Activated CD4-positive, alpha-beta T cell treated with anti-CD3 and anti-CD28 coated beads, Interleukin-2, amount 50 U/mL, for 48 hours (primary cell): ENCODE data around the gene LCLAT1.

Experiments
- DNase-seq, 2 experiments: peaks; one replicate each; pipeline ENCODE4 v3.0.0-alpha.2; 2020

LCLAT1 gene

DNA sequence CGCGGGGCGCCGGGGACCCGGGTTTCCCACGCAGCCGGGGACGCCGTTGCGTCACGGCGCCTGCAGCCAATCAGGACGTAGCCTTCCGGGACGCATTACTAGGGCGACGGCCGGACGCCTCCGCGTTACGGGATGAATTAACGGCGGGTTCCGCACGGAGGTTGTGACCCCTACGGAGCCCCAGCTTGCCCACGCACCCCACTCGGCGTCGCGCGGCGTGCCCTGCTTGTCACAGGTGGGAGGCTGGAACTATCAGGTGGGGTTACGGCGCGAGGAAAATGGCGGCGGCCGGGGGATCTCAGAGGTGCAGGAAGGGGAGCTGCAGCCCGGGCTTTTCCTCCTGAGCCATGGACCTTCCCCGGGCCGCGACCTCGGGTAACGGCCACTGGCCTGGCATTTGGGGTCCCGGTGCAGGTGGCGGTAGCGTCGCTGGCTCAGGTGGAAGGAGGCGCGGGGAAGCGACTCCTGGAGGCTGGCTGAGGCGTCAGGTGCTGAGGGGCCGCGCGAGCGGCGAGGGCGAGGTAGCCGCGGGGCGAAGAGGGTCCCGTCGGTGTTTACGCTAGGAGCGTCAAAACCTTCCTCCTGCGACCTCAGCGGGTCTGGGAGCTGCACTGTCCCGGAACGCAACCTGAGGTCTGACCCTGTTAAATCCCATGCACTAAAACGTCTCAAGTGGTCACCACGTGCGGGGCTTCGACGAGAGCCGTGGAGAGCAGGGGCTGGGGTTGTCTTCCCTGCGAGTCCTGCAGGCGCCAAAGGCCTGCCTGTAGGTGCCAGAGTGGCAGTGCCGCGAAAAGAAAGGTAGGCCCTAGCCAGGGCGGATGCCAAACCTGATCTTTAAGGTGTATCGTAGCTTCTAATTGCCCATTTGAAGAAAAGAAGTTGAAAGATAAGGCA is at the start of gene LCLAT1:
TSS of gene LCLAT1 (plus strand) at position 98 of the 897 bp plus-strand sequence. CDS start 78,345 bp downstream, outside the sequence.
- peak; percentile 86 to 88 for DNase-seq

DNA sequence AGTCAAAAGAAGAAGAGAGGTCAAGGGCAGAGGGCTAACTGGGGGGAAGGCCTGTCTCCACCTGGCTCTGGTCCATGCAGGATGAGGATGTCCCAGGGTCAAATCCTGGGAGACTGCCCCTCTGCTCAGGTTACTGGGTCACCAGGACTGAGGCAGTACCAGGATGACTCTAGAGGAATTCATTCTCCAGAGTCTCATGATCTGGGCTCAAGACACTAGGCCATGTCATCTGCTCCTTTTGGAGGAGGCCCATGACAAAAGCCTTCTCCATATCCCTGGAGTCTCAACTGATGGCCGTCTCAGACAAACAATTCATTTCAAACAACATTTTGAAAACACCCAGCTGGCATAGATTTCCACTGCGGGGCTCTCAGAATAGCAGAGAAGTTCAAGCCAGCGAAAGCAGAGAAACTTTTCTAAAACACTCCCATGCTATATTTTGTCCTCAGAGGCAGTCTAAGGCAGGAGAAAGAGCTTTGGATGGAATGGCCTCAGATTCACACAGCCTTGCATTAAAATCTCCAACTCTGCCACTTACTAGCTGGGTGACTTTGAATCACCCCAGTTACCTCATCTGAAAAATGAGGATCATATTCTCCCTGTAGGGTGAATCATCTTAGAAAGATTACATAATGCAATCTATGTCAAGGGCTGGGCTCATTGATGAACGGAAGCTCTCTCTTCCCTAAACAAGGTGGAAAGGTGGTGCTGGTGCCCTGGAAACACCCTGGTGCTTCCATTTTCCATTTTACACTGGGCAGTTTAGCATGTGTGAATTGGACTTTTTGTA is 48.8 kb upstream of the LCLAT1 start:
- DNase-seq, result no peak

DNA sequence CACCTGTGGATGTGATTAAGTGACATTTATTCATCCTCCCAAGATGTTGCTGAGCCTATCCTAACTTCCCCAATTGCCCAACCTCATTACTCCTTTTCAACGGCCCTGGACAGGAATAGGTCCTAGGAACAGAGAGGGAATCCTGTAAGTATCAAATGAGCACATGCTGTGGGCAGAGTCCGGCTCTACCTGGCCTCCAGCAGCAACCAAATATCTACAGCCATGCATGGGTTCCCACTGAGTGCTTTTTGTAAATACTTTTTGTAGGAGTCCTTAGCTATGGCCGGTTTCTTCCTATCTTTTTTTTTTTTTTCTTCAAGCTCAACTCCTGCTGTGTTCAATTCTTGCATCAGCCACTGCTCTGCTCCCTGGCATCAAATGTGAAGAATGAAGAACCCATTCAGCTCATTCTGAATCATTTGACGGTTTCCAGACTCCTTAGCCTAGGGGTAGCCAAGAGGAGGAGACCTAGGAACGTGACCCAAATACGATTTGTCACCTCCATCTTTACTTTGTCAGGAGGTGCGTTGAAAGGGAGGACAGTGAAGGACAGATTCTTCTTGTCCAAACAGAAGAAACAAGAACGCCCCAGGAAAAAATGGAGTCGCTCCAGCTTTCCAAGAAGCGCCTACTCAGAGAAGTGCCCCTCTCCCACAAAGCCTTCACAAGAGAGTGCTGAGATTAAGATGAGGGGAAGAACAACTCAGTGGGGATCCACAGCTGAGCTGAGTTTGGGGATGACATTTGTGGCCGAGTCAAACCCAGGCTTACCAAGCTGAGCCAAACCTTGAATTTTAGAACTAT is 46.7 kb upstream of the LCLAT1 start:
- DNase-seq, result no peak

DNA sequence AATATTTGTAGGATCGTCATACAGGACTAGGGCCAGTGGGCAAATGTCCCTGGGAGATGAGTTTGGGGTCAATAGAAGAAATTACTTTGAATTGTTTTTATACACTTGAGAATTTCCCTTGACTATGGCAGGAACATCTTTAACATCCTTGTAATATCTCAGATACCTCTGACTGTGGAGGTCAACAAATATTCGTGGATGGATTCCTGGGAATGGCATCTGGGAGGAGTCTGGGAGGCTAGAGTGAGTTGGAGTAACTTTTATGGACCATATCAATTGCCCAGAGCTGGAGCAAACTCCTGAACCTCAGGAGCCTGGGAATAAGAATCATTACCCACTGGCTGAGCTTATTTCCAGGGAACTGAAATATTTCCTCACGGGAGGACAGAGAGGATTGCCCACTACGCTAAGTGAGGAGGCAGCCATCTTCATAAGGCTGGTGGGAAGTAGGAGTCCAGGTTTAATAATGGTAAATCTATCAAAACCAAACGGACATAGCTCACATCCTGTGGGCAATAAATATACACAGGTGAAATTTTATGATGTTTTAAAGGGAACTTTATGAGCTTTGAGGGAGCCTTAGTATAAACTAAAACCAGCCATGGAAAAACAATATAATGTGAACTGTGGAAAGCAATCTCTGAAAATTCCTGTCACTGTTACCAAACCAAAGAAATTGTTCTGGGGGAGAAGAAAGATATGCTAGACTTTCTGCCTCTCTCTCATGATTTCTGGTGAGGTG is 44.4 kb upstream of the LCLAT1 start:
- no peak for DNase-seq

DNA sequence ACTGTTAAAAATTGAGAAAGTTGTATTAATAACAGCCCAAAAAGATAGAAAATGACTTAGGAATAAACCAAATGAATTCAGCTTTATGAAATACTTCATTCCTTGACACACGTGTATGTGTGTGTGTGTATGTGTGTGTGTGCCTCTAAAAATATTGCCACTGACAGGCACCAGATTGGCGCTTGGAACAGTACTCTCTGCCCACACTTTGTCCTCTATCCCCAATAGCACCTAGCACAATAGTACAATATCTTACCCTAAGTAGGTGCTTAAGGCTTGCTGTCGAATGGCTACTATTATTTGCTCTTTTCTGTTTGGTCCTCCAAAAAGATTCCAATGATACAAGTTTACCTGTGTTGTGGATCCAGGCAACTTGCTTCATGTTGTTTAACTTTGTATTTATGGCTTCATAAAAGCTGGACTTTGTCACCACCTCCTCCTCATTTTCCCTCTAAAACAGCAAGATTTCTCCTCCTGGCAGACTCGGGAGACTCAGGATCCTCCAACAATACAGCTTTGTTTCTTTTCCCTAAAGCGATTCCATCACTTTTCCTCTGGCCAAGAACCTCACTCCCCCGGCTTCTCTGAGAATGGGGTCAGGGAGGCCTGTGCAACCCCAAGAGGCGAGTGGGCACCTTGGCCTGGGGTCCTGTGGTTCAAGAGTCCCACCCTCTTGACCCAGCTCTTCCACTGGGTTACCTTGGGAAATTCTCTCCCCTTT is 43.3 kb upstream of the LCLAT1 start:
- DNase-seq, result no peak

DNA sequence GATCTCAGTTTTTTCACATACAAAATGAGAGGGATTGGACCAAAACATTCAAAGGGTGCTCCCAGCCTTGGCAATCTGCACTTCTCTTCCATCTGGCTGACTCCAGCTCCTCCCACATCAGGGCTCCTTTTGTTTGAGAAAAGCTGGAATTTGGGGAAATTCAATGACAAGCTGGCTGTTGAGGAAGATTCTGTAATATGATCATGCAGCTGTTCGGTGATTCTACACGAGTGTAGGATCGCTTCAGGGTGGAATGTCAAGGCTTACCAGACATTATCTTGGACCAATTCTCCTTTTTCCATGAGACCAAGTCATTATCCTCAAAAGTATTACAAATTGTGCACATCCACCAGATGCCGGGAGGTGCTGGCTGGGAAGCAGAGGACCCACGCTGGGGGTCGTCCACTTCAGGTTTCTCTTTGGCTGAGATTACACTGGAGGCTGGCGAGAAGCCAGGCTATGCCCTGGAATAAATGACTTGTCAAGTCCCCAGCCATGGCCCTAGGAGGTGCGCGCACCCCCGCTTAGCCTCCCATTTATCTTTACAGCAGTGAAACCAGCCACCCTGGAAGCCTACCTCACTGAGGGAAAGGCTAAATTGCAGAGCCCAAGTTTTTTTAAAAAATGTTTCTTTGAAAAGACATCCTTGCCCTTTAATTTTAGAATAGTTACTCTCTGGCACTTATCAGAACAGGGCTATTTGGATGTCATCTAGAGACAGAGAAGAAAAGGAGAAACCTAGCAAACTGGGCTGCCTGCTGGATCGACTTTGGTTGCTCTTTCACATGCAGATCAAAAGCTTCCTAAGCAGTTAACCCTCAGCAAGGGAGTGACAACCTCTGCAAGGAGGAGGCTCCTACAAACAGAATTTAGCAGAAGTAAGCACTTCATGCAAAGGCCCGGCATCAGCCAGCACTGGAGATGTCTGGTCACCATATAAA is 42.5 kb upstream of the LCLAT1 start:
- no peak for DNase-seq

DNA sequence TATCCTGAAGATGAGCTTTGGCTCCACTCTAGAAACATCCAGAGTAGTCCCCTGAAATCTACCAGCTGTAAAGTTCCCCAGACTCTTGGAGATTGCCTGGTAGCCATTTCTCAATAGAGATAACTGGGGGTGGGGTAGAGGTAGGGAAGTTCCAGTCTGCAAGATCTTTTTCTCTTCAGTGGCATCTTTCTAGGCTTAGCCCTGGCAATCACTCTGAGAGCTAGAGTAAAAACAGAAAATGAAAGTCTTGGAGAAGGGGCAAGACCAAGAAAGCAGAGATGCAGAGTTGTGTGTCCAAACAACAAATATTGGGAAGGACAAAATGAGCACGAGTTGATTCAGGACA is 41.8 kb upstream of the LCLAT1 start:
- DNase-seq, result no peak

DNA sequence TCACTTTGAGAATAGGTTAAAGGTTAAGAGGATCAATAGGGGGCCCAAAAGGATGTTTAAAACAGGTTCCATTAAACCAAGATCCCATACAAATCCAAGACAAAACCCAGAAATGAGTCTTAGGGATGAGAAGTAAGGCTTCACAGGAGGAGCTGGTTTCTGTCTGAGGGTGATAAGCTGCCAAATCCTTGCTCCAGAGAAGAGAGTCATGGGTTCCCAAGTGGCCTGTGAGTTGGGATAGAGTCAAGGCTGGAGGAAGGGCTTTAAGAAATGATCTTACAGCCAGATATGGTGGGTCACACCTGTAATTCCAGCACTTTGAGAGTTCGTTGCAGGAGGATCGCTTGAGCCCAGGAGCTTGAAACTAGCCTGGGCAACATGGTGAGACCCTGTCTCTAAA is 40.2 kb upstream of the LCLAT1 start:
- DNase-seq, result no peak

DNA sequence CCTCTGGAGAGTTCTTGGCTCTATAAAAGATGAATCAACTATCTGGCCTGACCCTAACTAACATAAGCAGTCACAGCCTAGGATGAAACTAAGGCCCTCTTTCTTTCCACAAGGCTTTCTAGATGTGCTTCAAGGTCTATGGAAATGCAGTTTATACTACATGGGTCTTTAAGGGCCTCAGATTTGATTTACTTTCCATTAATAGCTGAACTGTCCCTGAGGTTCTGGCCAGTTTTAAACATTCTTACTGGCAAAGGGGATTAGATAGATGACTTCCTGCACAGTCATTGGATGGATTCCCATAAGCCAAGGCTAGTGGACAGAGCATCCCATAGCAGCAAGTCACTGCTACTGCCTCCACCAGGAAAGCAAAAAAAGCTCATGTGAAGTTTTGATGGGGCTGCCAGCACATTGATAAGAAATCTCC is 38.1 kb upstream of the LCLAT1 start:
- no peak for DNase-seq

DNA sequence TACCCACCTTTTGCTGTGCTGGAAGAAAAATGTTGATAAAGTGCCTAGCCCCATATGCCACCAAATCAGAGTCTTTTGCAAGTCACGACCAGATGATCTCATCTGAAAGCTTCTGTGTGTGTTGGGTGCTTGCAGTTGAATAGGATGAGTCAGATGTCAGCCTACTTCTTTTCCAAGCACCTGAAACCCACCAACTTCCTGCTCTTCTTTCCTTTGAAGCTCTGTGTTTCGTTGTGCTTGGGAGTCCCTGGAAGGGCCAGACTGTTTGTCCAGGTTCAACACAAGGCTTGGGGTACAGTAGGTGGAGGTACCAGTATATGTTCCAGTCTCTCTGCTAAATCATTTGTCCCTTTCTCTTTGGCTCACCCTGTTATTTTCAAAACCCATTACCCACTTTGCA is 36.8 kb upstream of the LCLAT1 start:
- DNase-seq, result peak in 1 of 2 experiments; percentile 24

DNA sequence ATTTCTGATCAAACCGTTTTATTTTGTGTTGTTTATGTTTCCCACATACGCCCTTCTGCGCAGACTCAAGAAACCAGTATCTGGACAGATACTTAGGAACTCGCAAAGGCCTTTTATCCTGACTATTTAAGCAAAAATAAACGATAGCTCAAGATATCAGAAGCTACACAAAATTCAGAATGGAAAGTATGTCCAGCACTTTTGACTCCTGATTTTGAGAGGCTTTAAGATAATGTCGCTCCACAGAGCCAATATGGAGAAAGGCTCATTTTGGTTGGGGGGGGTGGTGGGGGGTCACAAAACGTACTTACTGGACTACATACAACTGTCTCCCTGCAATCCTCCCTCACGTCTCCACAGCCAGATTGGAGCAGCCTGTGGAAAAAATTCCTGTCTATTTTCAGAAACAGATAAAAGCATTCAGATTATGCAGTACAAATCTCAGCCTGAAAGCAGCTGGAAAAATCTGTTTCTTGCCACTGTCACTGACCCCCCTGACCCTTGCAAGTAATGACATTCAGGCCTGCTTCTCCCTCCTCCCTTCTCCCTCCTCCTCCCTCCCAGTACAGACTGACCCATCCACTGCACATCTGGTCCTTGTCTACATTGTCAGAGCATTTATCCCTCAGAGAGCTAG is 34.9 kb upstream of the LCLAT1 start:
- DNase-seq, result no peak

DNA sequence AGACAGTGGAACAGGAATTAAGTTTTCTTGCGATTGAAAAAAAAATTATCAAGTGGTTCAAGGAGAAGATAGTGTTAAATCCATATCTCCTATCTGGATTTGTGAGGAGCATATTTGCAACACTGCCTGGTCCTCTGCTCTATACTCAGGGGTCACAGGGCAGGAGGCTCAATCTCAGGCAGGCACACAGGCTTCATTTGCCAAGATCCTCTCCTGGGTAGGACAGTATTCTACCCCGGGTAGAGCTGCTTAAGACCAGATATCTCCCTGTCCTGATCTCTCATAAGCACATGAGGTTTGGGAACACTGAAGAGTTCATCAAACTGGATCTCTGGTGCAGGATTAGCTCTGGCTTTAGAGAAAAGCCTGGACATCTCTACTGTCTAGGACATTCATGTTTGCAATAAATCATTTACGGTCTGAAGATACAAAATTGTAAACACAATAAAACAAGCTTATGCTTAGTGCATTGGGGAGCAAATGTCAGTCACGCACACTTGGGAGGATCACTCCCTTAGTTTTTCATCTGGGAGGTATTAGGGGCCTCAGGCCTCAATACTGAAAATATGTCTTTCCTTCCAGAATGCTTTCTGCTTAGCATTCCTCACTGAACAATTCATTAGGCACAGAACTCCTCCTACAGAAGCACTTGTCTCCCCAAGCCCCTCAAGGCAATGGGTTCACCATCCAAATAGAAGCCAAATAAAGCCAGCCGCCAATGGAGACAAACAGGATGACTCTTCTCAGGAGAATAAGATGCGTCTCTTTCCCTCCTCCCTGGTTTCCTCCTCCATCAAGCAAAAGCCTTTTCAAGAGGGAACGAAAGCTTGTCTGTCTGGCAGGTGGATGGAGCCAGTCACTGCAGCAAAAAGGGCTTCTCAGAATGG is 34.1 kb upstream of the LCLAT1 start:
- DNase-seq, result no peak

DNA sequence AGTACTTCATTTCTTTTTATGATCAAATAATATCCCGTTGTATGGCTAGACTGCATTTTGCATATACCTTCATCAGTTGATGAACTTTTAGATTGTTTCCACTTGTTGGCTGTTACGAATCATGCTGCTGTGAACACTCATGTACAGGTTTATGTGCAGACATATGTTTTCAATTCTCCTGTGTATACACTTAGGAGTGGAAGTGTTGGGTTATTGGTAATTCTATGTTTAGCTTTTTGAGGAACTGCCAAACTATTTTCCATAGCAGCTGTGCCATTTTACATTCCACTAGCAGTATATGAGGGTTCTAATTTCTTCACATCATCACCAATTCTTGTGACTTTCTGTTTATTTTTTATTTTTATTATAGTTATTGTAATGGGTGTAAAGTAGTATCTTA is 32.1 kb upstream of the LCLAT1 start:
- no peak for DNase-seq

DNA sequence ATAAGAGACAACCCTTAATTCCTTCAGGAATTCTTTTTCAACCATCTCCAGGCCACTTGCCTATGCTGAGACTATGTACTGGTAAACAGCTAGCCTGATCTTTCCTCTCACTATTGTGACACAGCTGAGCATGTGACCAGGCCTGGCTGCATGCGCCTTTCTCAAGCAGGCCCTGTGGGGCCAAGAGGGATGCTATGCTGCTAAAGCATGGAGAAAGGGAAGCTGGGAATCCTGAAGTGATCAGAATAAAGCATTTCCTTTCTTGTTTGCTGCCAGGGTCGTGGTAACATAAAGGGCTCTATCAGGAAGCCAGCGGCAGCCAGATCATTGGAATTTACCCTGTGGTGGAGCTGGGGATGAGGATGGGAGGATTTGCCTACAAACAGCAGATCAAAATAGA is 29.8 kb upstream of the LCLAT1 start:
- no peak for DNase-seq

DNA sequence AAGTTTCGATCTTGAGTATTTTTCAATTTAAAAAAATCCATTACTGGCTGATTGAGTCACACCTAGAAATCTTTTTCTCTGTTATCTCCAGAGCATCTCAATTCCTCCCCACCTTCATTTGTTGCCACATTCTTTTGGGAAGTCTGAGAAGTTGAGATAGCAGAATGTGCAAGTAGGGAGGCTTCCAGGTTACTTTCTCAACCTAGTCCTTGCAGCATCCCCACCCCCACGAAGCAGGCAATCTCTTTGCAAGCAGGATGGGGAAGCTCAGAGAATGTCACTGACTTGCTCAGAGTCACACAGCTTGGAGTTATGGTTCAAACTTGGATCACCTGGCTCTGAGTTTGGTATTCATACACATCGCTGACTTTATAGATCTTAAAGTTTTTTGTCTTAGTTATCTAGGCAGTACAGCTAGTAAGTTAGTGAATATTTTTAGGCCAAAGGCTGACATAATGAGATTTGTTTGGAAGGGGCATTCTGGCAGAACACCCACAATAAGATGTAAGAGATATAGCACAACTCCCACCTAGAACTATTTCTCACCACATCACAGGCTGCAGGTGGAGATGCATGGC is 25.9 kb upstream of the LCLAT1 start:
- no peak for DNase-seq

DNA sequence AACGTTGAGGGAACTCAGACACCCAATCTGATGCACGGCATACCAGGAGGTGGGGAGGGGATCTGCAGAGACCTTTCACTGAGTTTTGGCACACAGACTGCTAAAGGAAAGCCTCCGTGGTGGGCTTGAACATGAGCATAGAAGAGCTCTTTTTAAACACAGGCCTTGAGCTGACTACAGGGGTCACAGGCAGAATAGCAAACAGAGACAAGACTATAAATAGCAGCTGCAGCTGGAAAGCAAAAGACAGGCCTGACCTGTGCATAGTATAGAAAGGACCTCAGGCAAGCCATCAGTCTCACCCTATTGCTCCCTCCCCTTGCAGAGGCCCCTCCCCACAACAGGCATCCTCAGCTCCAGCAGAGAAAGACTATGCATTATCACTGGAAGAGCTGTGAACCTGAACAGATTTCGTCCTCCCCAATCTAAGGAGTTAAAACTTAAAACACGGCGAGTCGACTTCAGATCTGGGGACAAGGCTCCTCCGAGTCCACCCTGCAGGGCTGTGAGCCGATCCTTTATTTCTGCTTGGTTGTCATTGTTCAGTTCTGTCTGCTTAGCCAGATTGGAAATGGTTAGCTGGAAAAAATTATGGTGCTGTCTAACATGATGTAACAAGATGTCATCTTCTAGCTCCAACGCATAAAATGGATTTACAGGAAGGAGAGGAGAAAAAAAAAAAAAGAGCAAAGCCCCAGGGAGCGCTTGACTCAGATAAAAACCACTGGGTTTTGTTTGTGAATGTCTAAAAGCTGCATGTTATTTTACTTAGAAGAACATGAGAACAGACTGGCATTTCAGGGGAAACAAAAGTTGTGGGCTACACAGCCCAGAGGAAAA is 25.2 kb upstream of the LCLAT1 start:
- DNase-seq, result peak; percentile 18 to 25

DNA sequence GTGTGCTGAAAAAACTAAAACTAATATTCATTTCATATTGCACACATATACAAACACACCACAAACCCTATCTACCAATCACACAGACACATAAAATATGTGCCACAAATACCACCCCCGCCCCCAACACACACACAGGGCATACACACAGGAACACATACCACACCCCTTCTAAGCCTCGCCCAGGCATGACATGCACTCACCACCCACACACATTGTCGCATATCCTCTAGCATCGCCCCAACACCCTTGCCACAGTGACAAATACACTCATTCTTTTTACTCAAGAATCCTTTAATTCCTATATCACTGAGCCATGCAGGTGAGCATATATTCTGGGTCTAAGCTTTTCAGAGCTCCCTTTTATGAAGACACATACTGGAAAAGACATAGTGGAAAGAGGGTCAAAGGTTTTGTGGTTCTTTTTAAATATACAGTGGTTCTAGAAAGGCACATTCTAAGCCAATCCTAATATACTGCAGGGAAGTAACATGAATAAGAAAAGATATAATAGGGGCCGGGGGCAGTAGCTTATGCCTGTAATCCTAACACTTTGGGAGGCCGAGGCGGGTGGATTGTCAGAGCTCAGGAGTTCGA is 24.5 kb upstream of the LCLAT1 start:
- peak; percentile 83 to 88 for DNase-seq
